AG09309 (cell line): ENCODE data around the gene EDNRA.
A peak's percentile ranks its signal among the peaks of the same experiment; 100 is the strongest.
"Not testable (repeated sequence)": the region's sequence is repeated elsewhere in the genome, so short reads cannot be mapped to it uniquely, and the experiment has no call there.

Source experiments
- DNase-seq: peaks from one replicate; pipeline ENCODE4 v3.0.0-alpha.2; 2010; ENCODE audit warnings: low read depth
- H3K4me3 ChIP-seq: 2 replicates; pipeline ENCODE4 v1.5.1; 2011; ENCODE audit warnings: mild to moderate bottlenecking, low read depth, low read length, moderate library complexity; ENCODE audit not compliant: control insufficient read depth
- TF ChIP-seq, protein P1 (sequence below): IDR thresholded peaks from 2 replicates; pipeline ENCODE4 v1.5.1; 2011; ENCODE audit warnings: mild to moderate bottlenecking, low read depth, low read length, inconsistent platforms; ENCODE audit not compliant: insufficient read depth, control insufficient read depth; ENCODE audit errors: missing control alignments

Gene EDNRA

DNA sequence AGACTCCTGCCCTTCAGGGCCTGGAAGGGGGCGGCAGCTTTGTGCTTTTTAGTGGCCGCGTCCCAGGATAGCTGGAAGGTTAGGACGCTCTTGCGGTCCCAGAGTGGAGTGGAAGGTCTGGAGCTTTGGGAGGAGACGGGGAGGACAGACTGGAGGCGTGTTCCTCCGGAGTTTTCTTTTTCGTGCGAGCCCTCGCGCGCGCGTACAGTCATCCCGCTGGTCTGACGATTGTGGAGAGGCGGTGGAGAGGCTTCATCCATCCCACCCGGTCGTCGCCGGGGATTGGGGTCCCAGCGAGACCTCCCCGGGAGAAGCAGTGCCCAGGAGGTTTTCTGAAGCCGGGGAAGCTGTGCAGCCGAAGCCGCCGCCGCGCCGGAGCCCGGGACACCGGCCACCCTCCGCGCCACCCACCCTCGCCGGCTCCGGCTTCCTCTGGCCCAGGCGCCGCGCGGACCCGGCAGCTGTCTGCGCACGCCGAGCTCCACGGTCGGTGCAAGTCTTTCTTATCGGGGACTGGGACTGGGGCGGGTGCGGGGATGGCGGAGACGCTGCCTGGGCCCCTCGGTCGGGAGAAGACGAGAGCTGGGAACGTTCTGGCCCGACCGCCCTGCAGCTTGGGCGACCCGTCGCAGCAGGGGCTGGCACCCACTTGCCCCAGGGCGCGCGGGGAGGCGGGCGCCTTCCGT is at the start of gene EDNRA:
TSS of gene EDNRA (plus strand) at position 207 of the 686 bp plus-strand sequence. CDS start 4,585 bp downstream, outside the sequence.
- peak within 1 kb of the TSS; percentile 51 for H3K4me3 ChIP-seq
- TF ChIP-seq, protein P1, sequence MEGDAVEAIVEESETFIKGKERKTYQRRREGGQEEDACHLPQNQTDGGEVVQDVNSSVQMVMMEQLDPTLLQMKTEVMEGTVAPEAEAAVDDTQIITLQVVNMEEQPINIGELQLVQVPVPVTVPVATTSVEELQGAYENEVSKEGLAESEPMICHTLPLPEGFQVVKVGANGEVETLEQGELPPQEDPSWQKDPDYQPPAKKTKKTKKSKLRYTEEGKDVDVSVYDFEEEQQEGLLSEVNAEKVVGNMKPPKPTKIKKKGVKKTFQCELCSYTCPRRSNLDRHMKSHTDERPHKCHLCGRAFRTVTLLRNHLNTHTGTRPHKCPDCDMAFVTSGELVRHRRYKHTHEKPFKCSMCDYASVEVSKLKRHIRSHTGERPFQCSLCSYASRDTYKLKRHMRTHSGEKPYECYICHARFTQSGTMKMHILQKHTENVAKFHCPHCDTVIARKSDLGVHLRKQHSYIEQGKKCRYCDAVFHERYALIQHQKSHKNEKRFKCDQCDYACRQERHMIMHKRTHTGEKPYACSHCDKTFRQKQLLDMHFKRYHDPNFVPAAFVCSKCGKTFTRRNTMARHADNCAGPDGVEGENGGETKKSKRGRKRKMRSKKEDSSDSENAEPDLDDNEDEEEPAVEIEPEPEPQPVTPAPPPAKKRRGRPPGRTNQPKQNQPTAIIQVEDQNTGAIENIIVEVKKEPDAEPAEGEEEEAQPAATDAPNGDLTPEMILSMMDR, result no peak
- DNase-seq, result no peak

- H3K4me3 ChIP-seq, DNase-seq: not testable (repeated sequence)
These were observed 46.5 kb upstream of the EDNRA start for GRCh38 chr4:147434370-147434769.

- no peak overlapping the region for H3K4me3 ChIP-seq
- TF ChIP-seq, protein P1, result no peak
These were observed 40.5 kb upstream of the EDNRA start for GRCh38 chr4:147440442-147440841.

DNA sequence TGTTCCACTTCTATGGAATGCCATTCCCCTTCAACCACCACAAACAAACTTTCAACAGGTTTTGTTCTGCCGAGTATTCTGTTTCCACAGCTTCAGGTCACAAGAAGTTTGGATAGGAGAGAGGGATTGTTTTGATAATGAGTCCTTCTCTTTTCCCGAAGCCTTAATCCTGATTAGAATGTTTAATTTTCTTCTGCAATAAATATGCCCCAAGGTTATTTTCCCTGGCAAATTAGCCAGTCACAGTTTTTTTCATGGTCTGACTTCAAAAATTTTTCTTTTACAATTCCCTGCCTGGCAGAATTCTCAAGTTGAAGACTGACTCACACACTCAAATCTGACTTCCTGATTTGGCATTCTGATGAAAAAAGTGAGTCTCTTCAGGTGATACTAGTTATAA is 33.1 kb upstream of the EDNRA start:
- no peak for DNase-seq
- TF ChIP-seq, protein P1, result no peak
- H3K4me3 ChIP-seq, result no peak overlapping the region

More at GRCh38 chr4:147440442-147440841, 40.5 kb upstream of the EDNRA start:
- no peak for DNase-seq

DNA sequence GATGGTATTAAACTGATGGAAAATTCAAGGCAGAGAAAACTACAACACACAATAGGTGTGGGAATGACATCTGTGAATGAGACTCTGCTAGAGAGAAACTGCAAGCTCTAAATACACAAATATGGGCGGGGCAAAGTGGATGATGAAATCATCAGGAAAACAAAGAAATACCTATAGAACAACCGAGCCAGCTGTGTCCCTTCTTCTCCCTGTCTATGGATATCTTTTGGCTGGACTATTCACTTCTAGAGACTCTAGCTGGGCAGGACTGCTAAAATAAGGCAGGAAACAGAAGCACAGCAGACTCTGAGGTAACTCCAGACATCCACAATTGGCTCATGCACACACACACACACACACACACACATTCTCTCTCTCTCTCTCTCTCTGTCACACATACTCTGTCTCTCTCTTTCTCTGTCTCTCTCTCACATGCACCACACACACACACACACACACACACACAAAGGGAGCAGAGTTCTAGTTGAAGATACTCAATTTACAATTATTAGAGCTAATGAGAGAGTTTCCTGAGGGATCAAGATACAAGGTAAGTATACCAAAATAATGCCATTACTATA is 27.2 kb upstream of the EDNRA start:
- no peak for DNase-seq
- no peak overlapping the region for H3K4me3 ChIP-seq
- TF ChIP-seq, protein P1, result no peak

- TF ChIP-seq, protein P1, result no peak
- H3K4me3 ChIP-seq, result no peak overlapping the region
- no peak for DNase-seq
These were observed 24.2 kb upstream of the EDNRA start for GRCh38 chr4:147456706-147457105.

GRCh38 chr4:147461161-147461560 is 19.7 kb upstream of the EDNRA start:
- no peak for DNase-seq
- no peak overlapping the region for H3K4me3 ChIP-seq
- TF ChIP-seq, protein P1, result no peak
